Measurements from ENCODE around the gene HOXA6. TPM values are rescaled to one million over a fixed set of nuclear protein-coding genes. Genes with fewer than 3 reads are reported as not detected.

HOXA6 gene
- total and polyA plus RNA-seq, 2 experiments from 2014 or later, result not detected

GRCh38 chr7:27149842-27150567 lies 2.4 kb upstream of the HOXA6 start (continued):
- TF ChIP-seq ZNF462 (CRISPR knock-in tag; IDR thresholded peaks at IDR 0.05) (no peak), CTCF (conservative IDR thresholded peaks at IDR 0.05; ENCODE audit: low read depth in 2 of 2) (no peak), EZH2phosphoT487 (IDR thresholded peaks at IDR 0.05; ENCODE audit: unreplicated experiment) (no peak), EZH2 (IDR thresholded peaks at IDR 0.05; ENCODE audit: low read depth, unreplicated experiment) (no peak), ZNF331 (CRISPR knock-in tag; IDR thresholded peaks at IDR 0.05; ENCODE audit: low read depth) (no peak), JUNB (IDR thresholded peaks at IDR 0.05; ENCODE audit: unreplicated experiment) (no peak), NANOG (IDR thresholded peaks at IDR 0.05; ENCODE audit: borderline replicate concordance) (no peak), POLR2AphosphoS5 (IDR thresholded peaks at IDR 0.05; ENCODE audit: low read depth) (no peak)

Data from GM23338 (cell line).